Endothelial cell of umbilical vein (primary cell): ENCODE measurements around the gene ZPR1.

Experiments used
- CTCF ChIP-seq, 2 donors: IDR thresholded peaks; 1 replicate in 1 of 2; 2 replicates in 1 of 2; pipeline ENCODE4 v1.5.1; 2011; ENCODE audit warnings: low read length in 2 of 2, mild to moderate bottlenecking in 2 of 2, moderate library complexity in 2 of 2, control low read depth in 1 of 2, inconsistent platforms in 1 of 2, low read depth in 1 of 2; ENCODE audit not compliant: insufficient read depth in 1 of 2; ENCODE audit errors: extremely low read depth in 1 of 2
- FOS ChIP-seq: IDR thresholded peaks from 2 replicates; pipeline ENCODE4 v1.6.1; 2011; ENCODE audit warnings: mild to moderate bottlenecking, low read length, moderate library complexity, borderline replicate concordance; ENCODE audit not compliant: insufficient read depth
- POLR2A ChIP-seq: IDR thresholded peaks from 2 replicates; pipeline ENCODE4 v1.6.1; 2012; ENCODE audit warnings: low read depth, mild to moderate bottlenecking, control low read depth, low read length

DNA sequence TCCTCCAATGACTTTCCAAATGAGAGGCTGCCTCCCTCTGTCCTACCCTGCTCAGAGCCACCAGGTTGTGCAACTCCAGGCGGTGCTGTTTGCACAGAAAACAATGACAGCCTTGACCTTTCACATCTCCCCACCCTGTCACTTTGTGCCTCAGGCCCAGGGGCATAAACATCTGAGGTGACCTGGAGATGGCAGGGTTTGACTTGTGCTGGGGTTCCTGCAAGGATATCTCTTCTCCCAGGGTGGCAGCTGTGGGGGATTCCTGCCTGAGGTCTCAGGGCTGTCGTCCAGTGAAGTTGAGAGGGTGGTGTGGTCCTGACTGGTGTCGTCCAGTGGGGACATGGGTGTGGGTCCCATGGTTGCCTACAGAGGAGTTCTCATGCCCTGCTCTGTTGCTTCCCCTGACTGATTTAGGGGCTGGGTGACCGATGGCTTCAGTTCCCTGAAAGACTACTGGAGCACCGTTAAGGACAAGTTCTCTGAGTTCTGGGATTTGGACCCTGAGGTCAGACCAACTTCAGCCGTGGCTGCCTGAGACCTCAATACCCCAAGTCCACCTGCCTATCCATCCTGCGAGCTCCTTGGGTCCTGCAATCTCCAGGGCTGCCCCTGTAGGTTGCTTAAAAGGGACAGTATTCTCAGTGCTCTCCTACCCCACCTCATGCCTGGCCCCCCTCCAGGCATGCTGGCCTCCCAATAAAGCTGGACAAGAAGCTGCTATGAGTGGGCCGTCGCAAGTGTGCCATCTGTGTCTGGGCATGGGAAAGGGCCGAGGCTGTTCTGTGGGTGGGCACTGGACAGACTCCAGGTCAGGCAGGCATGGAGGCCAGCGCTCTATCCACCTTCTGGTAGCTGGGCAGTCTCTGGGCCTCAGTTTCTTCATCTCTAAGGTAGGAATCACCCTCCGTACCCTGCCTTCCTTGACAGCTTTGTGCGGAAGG is 44.8 kb upstream of the ZPR1 start:
- TF ChIP-seq POLR2A (no peak), FOS (no peak), CTCF (IDR thresholded peaks at IDR 0.05; ENCODE audit: extremely low read depth in 1 of 2, insufficient read depth in 1 of 2, low read depth in 1 of 2, low read length in 2 of 2) (no peak)
